C4-2B (cell line): Measurements from ENCODE around the gene SORCS2.
"Not testable (repeated sequence)": the region's sequence is repeated elsewhere in the genome, so short reads cannot be mapped to it uniquely, and the experiment has no call there.

ENCODE experiments used
- H3K27ac ChIP-seq: fragments of 450-650 bp; 2 replicates; pipeline ENCODE4 v1.5.1; 2017
- CTCF ChIP-seq: fragments of 450-650 bp; conservative IDR thresholded peaks from 2 replicates; pipeline ENCODE4 v1.5.1; 2017; ENCODE audit warnings: mild to moderate bottlenecking
- ZFX ChIP-seq: fragments of 450-650 bp; IDR thresholded peaks from 2 replicates; pipeline ENCODE4 v1.6.1; 2017

Gene SORCS2

DNA sequence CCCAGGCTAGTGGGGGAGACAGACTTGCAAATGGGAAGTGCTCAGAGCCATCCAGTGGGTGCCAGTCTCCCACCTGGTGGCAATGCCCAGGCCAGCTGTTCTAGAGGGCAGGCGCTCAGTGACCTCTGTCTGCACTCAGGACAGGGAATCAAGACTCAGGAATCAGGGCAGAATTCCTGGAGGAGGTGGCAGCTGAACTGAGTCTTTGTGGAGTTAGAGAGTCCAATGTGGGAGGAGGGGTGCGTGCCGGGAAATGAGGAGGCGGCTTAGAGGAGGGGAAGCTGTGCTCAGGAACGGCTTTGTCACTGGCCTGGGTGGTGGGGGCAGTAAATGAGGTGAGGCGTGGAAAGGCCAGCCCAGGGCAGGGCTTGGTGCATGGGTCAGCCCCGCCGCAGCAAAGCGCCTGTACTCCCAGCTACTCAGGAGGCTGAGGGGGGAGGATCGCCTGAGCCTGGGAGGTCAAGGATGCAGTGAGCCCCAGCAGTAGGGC lies 31.3 kb upstream of the SORCS2 start:
- no peak for TF ChIP-seq CTCF
- no peak for TF ChIP-seq ZFX
- no peak overlapping the region for H3K27ac ChIP-seq

DNA sequence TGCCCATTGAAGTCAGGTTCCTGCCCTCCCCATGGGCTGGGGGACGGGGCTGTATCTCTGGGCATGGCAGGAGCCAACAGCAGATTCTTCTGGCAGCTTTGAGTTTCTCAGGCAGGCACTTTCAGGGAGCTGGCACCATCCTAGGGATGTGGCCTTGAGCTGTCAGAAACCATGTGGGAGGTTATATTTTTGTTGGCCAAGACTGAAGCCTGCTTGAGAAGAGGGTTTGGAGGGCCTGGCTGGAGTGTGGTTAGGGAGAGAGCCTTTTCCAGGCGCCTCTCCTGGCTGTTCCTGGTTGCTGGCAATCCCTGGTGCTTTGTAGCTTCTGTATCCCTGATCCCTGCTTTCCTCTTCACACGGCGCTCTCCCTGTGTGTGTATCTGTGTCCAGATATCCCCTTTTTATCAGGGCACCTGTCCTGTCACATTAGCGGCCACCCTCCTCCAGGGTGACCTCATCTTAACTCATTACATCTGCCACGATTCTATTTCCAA lies 30.6 kb upstream of the SORCS2 start:
- TF ChIP-seq CTCF (no peak), ZFX (no peak)
- no peak overlapping the region for H3K27ac ChIP-seq

- not testable (repeated sequence) for H3K27ac ChIP-seq
Measured at GRCh38 chr4:7165056-7165873, 27.1 kb upstream of the SORCS2 start.

GRCh38 chr4:7165874-7166201 lies 26.5 kb upstream of the SORCS2 start:
- no peak for TF ChIP-seq ZFX
- TF ChIP-seq CTCF: no peak
- no peak overlapping the region for H3K27ac ChIP-seq

DNA sequence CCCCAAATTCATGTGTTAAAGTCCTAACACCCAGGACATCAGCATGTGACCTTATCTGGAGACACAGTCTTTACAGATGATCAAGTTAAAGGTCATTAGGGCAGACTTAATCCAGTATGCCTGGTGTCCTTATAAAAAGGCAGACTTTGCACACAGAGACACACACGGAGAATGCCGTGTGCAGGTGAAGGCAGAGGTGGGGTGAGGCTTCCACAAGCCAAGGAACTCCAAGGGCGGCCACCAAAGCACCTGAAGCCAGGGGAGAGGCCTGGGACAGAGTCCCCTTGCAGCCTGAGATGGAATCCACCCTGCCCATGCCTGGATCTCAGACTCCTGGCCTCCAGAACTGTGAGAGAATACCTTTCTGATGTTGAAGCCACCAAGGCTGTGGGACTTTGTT lies 26.1 kb upstream of the SORCS2 start:
- TF ChIP-seq CTCF (no peak), ZFX (no peak)
- no peak overlapping the region for H3K27ac ChIP-seq

GRCh38 chr4:7166981-7167700 lies 25.2 kb upstream of the SORCS2 start:
- no peak overlapping the region for H3K27ac ChIP-seq
- TF ChIP-seq ZFX: no peak
- no peak for TF ChIP-seq CTCF

DNA sequence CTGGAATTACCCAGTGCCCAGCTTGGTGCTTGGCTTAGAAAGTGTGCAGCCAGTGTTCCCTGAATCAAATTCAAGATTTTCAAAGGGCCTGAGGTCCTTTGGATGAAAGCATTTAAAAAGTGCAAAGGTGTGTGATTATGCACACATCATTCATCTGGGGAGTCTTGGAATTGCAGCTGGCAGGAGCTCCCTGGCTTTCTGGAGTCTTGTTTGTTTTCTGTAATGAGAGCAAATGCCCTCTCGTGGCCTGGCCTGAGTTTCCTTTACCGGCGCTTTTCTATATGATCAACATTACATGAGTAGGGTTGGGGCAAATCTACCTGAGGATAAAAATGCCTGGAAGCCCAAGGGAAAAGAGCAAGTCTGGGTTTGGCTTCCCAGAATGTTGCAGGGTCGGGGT lies 24.6 kb upstream of the SORCS2 start:
- TF ChIP-seq ZFX (no peak), CTCF (no peak; the same call in 1 of the 2 replicates)
- H3K27ac ChIP-seq: no peak overlapping the region

DNA sequence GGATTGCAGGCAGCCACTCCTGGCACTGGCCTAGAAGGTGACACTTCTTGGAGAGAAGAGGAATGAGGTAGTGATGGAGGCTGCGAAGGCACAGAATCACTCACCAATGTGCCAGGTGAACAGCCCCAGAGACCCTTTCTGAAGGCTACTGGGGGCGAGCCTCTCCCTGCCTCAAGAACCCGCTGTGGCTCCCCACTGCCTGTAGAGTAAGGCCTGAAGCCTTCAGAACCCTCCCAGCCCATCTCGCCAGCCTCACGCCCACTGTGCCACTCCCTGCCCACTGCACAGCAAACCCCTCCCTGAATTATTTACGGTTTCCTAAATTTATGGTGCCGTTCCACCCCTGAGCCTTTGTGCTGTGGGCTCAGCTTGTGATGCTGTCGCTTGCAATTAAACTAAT lies 24.2 kb upstream of the SORCS2 start:
- H3K27ac ChIP-seq: no peak overlapping the region

More for the DNA sequence above, 24.2 kb upstream of the SORCS2 start:
- TF ChIP-seq ZFX (no peak), CTCF (no peak)
